Smooth muscle cell (in vitro differentiated cells): ENCODE data around the gene SNRPD3. TPM values are rescaled to one million over a fixed set of nuclear protein-coding genes. Genes with fewer than 3 reads are reported as not detected.

Experiments used
- DNase-seq: peaks from one replicate; lab custom pipeline; 2025; ENCODE audit not compliant: unreplicated experiment; lab: John Stamatoyannopoulos, UW
- H2AFZ ChIP-seq: fragments of 200-600 bp; sonication (generic); 2 replicates; pipeline ENCODE4 v1.6.0; 2016; ENCODE audit warnings: antibody characterized with exemption, low read depth, mild to moderate bottlenecking
- H3F3A ChIP-seq: fragments of 200-600 bp; sonication (generic); 2 replicates; pipeline ENCODE4 v1.6.0; 2017; ENCODE audit warnings: antibody characterized with exemption, low read depth
- H3K27ac ChIP-seq: fragments of 200-600 bp; sonication (generic); 2 replicates; pipeline ENCODE4 v1.5.1; 2016; ENCODE audit warnings: low read depth, mild to moderate bottlenecking
- H3K27me3 ChIP-seq: fragments of 200-600 bp; sonication (generic); 2 replicates; pipeline ENCODE4 v1.6.1; 2016; ENCODE audit warnings: low read depth, mild to moderate bottlenecking
- H3K36me3 ChIP-seq: fragments of 200-600 bp; sonication (generic); 2 replicates; pipeline ENCODE4 v1.5.1; 2016; ENCODE audit warnings: low read depth
- H3K4me1 ChIP-seq: fragments of 200-600 bp; sonication (generic); 2 replicates; pipeline ENCODE4 v1.5.1; 2016; ENCODE audit warnings: low read depth
- H3K4me2 ChIP-seq: fragments of 200-600 bp; sonication (generic); 2 replicates; pipeline ENCODE4 v1.6.0; 2016; ENCODE audit warnings: mild to moderate bottlenecking
- H3K4me3 ChIP-seq: fragments of 200-600 bp; sonication (generic); 2 replicates; pipeline ENCODE4 v1.5.1; 2016; ENCODE audit warnings: mild to moderate bottlenecking
- H3K79me2 ChIP-seq: fragments of 200-600 bp; sonication (generic); 2 replicates; pipeline ENCODE4 v1.6.0; 2016; ENCODE audit warnings: low read depth, mild to moderate bottlenecking
- H3K9ac ChIP-seq: fragments of 200-600 bp; sonication (generic); 2 replicates; pipeline ENCODE4 v1.6.0; 2016; ENCODE audit warnings: low read depth
- H3K9me3 ChIP-seq: fragments of 200-600 bp; sonication (generic); replicated peaks from 2 replicates; pipeline ENCODE4 v1.5.1; 2016; ENCODE audit warnings: low read depth
- H4K20me1 ChIP-seq: fragments of 200-600 bp; sonication (generic); 2 replicates; pipeline ENCODE4 v1.6.0; 2016; ENCODE audit warnings: low read depth
- CTCF ChIP-seq: fragments of 200-600 bp; sonication (generic); IDR thresholded peaks from 2 replicates; pipeline ENCODE4 v1.5.1; 2017; ENCODE audit warnings: borderline replicate concordance, mild to moderate bottlenecking, antibody characterized with exemption; ENCODE audit not compliant: insufficient read depth, poor library complexity, severe bottlenecking
- WGBS: methylation state at CpG from one replicate; pipeline ENCODE4 v1.1.7; 2016; ENCODE audit warnings: low lambda C conversion rate; 5-methylcytosine and 5-hydroxymethylcytosine counted together
- polyA plus RNA-seq: library from polyadenylated mRNA; unstranded; fragments of >200 nt; fragmentation: Nextera tagmentation; extraction: Ambion mirVana; gene quantifications from 2 replicates; pipeline ENCODE4 v1.2.1, GENCODE V29; 2016
- total RNA-seq: library from RNA; depleted of rRNA; stranded (reverse); fragments of >200 nt; gene quantifications from 2 replicates; pipeline ENCODE4 v1.2.3, GENCODE V29; 2014

The SNRPD3 gene
- total and polyA plus RNA-seq, 2 experiments from 2014 or later, result 97.6 to 114 TPM

- DNase-seq, result no peak
- H4K20me1 ChIP-seq, result no peaks in the 10 kb centered on the region
- no peak overlapping the region for H3K9ac ChIP-seq
- no peak overlapping the region for H2AFZ ChIP-seq
- H3K36me3 ChIP-seq, result no peaks in the 10 kb centered on the region
- H3F3A ChIP-seq, result no peaks in the 10 kb centered on the region
- H3K4me1 ChIP-seq, result no peaks in the 10 kb centered on the region
- 97% methylated on average over 1 of the region's 1 CpG for WGBS
- no peak overlapping the region for H3K4me3 ChIP-seq
- no peak overlapping the region for H3K27ac ChIP-seq
- H3K79me2 ChIP-seq, result no peaks in the 10 kb centered on the region
- H3K27me3 ChIP-seq, result no peaks in the 10 kb centered on the region
- H3K4me2 ChIP-seq, result no peak overlapping the region
- no peak for TF ChIP-seq CTCF
- H3K9me3 ChIP-seq, result no peaks in the 10 kb centered on the region
Observed at GRCh38 chr22:24532075-24532474, 23.7 kb upstream of the SNRPD3 start.

DNA sequence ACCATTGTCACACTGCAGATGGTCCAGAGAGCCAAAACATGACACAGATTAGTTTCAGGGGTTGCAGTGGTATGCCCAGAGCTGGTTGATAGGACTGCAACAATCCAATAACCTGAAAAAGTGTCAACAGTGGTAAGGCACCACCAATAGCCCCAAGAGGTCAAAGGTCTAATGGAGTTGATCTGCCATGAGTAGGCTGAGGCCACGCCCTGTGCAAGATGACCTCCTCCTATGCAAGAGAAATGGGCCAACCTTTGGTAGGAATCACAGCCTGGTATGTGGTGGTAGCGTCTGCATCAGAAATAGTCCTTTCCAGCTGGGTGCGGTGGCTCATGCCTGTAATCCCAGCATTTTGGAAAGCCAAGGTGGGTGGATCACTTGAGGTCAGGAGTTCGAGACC, 20.5 kb upstream of the SNRPD3 start:
- H4K20me1 ChIP-seq, result peaks cover under 1% of the 10 kb centered on the region
- no peak overlapping the region for H2AFZ ChIP-seq
- H3K9ac ChIP-seq, result no peak overlapping the region
- H3K27me3 ChIP-seq, result no peaks in the 10 kb centered on the region
- H3K4me3 ChIP-seq, result no peak overlapping the region
- no peaks in the 10 kb centered on the region for H3K9me3 ChIP-seq
- H3K27ac ChIP-seq, result no peak overlapping the region
- H3F3A ChIP-seq, result no peaks in the 10 kb centered on the region
- H3K36me3 ChIP-seq, result no peaks in the 10 kb centered on the region
- no peak for DNase-seq
- no peak overlapping the region for H3K4me2 ChIP-seq
- H3K4me1 ChIP-seq, result no peaks in the 10 kb centered on the region
- H3K79me2 ChIP-seq, result no peaks in the 10 kb centered on the region
- TF ChIP-seq CTCF, result no peak
- 100% methylated on average over 4 of the region's 4 CpGs for WGBS

- Histone ChIP-seq H3K4me2 (no peak overlapping the region), H3K27ac (no peak overlapping the region), H3K79me2 (no peaks in the 10 kb centered on the region), H3K4me3 (no peak overlapping the region), H3K27me3 (no peaks in the 10 kb centered on the region), H3K9ac (no peak overlapping the region), H3K36me3 (no peaks in the 10 kb centered on the region), H3K4me1 (no peaks in the 10 kb centered on the region), H3K9me3 (no peaks in the 10 kb centered on the region), H2AFZ (no peak overlapping the region), H4K20me1 (peaks cover 3% of the 10 kb centered on the region), H3F3A (no peaks in the 10 kb centered on the region)
- no peak for DNase-seq
- WGBS, result 80% methylated on average over 3 of the region's 3 CpGs
- no peak for TF ChIP-seq CTCF
Observed at GRCh38 chr22:24536089-24536488, 19.7 kb upstream of the SNRPD3 start.

DNA sequence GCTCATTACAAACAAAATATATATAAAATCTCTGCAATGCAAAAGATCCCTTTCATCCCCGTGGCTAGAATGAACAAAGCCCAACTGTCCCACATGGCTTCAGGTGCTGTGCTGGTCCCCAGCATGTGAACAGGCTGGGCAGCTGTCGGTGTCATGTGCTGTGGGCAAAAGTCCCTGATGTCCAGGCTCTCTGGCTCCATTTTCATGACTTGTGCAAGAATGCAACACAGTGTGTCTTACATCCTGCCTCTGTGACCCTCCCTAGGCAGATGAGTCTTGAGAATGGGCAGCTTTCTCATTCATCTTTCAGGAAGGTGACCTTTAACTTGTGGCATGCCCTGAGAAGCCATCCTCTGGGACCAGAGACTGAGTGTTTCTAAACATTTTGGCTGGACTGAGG, 15.3 kb upstream of the SNRPD3 start:
- Histone ChIP-seq H4K20me1 (peaks cover 8% of the 10 kb centered on the region), H3K79me2 (no peaks in the 10 kb centered on the region), H3K36me3 (no peaks in the 10 kb centered on the region), H3F3A (no peaks in the 10 kb centered on the region), H3K27me3 (no peaks in the 10 kb centered on the region), H3K27ac (no peak overlapping the region), H3K9ac (no peak overlapping the region), H3K4me1 (no peaks in the 10 kb centered on the region), H3K4me2 (no peak overlapping the region), H3K4me3 (no peak overlapping the region), H2AFZ (no peak overlapping the region), H3K9me3 (no peaks in the 10 kb centered on the region)
- no peak for DNase-seq
- TF ChIP-seq CTCF, result no peak
- 98% methylated on average over 2 of the region's 2 CpGs for WGBS
